ENCODE measurements around the gene DCUN1D5. TPM values are rescaled to one million over a fixed set of nuclear protein-coding genes. Genes with fewer than 3 reads are reported as not detected.

Gene DCUN1D5
- total and polyA plus RNA-seq, 9 donors = 13.8 to 45.4 (median 17.8) TPM

- no peak for DNase-seq
- no peak overlapping the region for H3K4me3 ChIP-seq
- WGBS, 3 donors = 94 to 98% (median 96%) methylated on average over 5 of the region's 5 CpGs
- intact Hi-C loops (cut with DNase I) = no loop called here
- H3K27me3 ChIP-seq = no peaks in the 10 kb centered on the region
- H3K36me3 ChIP-seq = no peaks in the 10 kb centered on the region
- TF ChIP-seq CTCF (IDR thresholded peaks at IDR 0.05) (no peak), EP300 (IDR thresholded peaks at IDR 0.05) (no peak), POLR2A (IDR thresholded peaks at IDR 0.05) (no peak)
- no peaks in the 10 kb centered on the region for H3K9me3 ChIP-seq
- H3K27ac ChIP-seq = no peak overlapping the region
- H3K4me1 ChIP-seq (ENCODE audit: insufficient read depth) = no peaks in the 10 kb centered on the region
Measured at GRCh38 chr11:103078710-103079109, 13.2 kb downstream of the DCUN1D5 start.

GRCh38 chr11:103077554-103077953, 14.4 kb downstream of the DCUN1D5 start:
- TF ChIP-seq POLR2A (IDR thresholded peaks at IDR 0.05) (no peak), EP300 (IDR thresholded peaks at IDR 0.05) (no peak), CTCF (IDR thresholded peaks at IDR 0.05) (no peak)
- H3K9me3 ChIP-seq = no peaks in the 10 kb centered on the region
- no peak overlapping the region for H3K4me3 ChIP-seq
- H3K27ac ChIP-seq = no peak overlapping the region
- no peak for DNase-seq
- H3K27me3 ChIP-seq = no peaks in the 10 kb centered on the region
- WGBS, 3 donors = 92 to 95% (median 95%) methylated on average over 3 of the region's 3 CpGs
- H3K36me3 ChIP-seq = no peaks in the 10 kb centered on the region
- no peaks in the 10 kb centered on the region for H3K4me1 ChIP-seq (ENCODE audit: insufficient read depth)
- intact Hi-C loops (cut with DNase I) = no loop called here

GRCh38 chr11:103076361-103076760, 15.6 kb downstream of the DCUN1D5 start:
- no peaks in the 10 kb centered on the region for H3K9me3 ChIP-seq
- intact Hi-C loops (cut with DNase I) = no loop called here
- no peaks in the 10 kb centered on the region for H3K36me3 ChIP-seq
- H3K27ac ChIP-seq = no peak overlapping the region
- 91 to 95% (median 94%) methylated on average over 3 of the region's 3 CpGs for WGBS, 3 donors
- H3K27me3 ChIP-seq = no peaks in the 10 kb centered on the region
- no peaks in the 10 kb centered on the region for H3K4me1 ChIP-seq (ENCODE audit: insufficient read depth)
- no peak for TF ChIP-seq CTCF (IDR thresholded peaks at IDR 0.05)
- no peak for TF ChIP-seq EP300 (IDR thresholded peaks at IDR 0.05)
- no peak for TF ChIP-seq POLR2A (IDR thresholded peaks at IDR 0.05)
- DNase-seq = no peak
- no peak overlapping the region for H3K4me3 ChIP-seq

- Histone ChIP-seq H3K4me3 (no peak overlapping the region), H3K36me3 (no peaks in the 10 kb centered on the region), H3K27me3 (no peaks in the 10 kb centered on the region), H3K4me1 (ENCODE audit: insufficient read depth) (no peaks in the 10 kb centered on the region), H3K9me3 (no peaks in the 10 kb centered on the region), H3K27ac (no peak overlapping the region)
- no peak for TF ChIP-seq POLR2A (IDR thresholded peaks at IDR 0.05)
- TF ChIP-seq EP300 (IDR thresholded peaks at IDR 0.05) = no peak
- no peak for TF ChIP-seq CTCF (IDR thresholded peaks at IDR 0.05)
- DNase-seq = no peak
- intact Hi-C loops (cut with DNase I) = no loop called here
Measured at GRCh38 chr11:103071008-103071407, 21.0 kb downstream of the DCUN1D5 start.

- no peaks in the 10 kb centered on the region for H3K36me3 ChIP-seq
- no peaks in the 10 kb centered on the region for H3K9me3 ChIP-seq
- no peak for DNase-seq
- no peaks in the 10 kb centered on the region for H3K4me1 ChIP-seq (ENCODE audit: insufficient read depth)
- no peak overlapping the region for H3K27ac ChIP-seq
- TF ChIP-seq CTCF (IDR thresholded peaks at IDR 0.05) (no peak), POLR2A (IDR thresholded peaks at IDR 0.05) (no peak), EP300 (IDR thresholded peaks at IDR 0.05) (no peak)
- H3K4me3 ChIP-seq = no peak overlapping the region
- intact Hi-C loops (cut with DNase I) = no loop called here
- no peaks in the 10 kb centered on the region for H3K27me3 ChIP-seq
Measured at GRCh38 chr11:103070142-103070541, 21.8 kb downstream of the DCUN1D5 start.
